B cell (primary cell): ENCODE measurements around the gene UBAP1L. TPM values are rescaled to one million over a fixed set of nuclear protein-coding genes. Genes with fewer than 3 reads are reported as not detected.
A peak's percentile ranks its signal among the peaks of the same experiment; 100 is the strongest.

Experiments
- ATAC-seq: fragments of 200-7000 bp; cut with Tn5 transposase; one replicate; pipeline ENCODE4 v1.10.0; 2021; ENCODE audit warnings: low read depth, mild to moderate bottlenecking, moderate number of reproducible peaks, moderate library complexity
- CTCF ChIA-PET: fragments of 350-600 bp; sonication (Branson Sonifier 250); formaldehyde crosslinking; loops from one replicate; lab custom pipeline; 2021; ENCODE audit warnings: antibody characterized with exemption, inconsistent platforms; lab: Charles Lee
- POLR2A ChIA-PET: fragments of 350-600 bp; sonication (Branson Sonifier 250); formaldehyde crosslinking; loops from one replicate; lab custom pipeline; 2021; ENCODE audit warnings: antibody characterized with exemption; lab: Charles Lee
- DNase-seq: peaks from one replicate; pipeline ENCODE4 v3.0.0; 2013
- H2AFZ ChIP-seq: 2 replicates; pipeline ENCODE4 v1.6.1; 2012; ENCODE audit warnings: mild to moderate bottlenecking, low read depth, low read length; ENCODE audit not compliant: insufficient read depth, poor library complexity, severe bottlenecking
- H3K27ac ChIP-seq, 2 donors: 1 replicate in 1 of 2; 2 replicates in 1 of 2; pipeline ENCODE4 v1.5.1; 2012 to 2013; ENCODE audit warnings: low read length in 2 of 2, mild to moderate bottlenecking in 2 of 2, moderate library complexity in 1 of 2
- H3K27me3 ChIP-seq, 4 experiments: fragments of 200-600 bp in 1 of 4; sonication (generic) in 1 of 4; replicated peaks in 1 of 4; 1 replicate in 2 of 4; 2 replicates in 2 of 4; pipeline versions ENCODE4 v1.6.1 to v1.7.0; 2013 to 2016; ENCODE audit warnings: low read length in 3 of 4, mild to moderate bottlenecking in 2 of 4, mixed read lengths in 1 of 4, moderate library complexity in 1 of 4; ENCODE audit not compliant: insufficient read depth in 4 of 4, control insufficient read depth in 3 of 4; ENCODE audit errors: control extremely low read depth in 1 of 4
- H3K36me3 ChIP-seq, 2 experiments: replicated peaks in 1 of 2; 1 replicate in 1 of 2; 2 replicates in 1 of 2; pipeline versions ENCODE4 v1.6.1 to v1.7.1; 2013; ENCODE audit warnings: low read length in 1 of 2; ENCODE audit not compliant: insufficient read depth in 2 of 2, control insufficient read depth in 1 of 2; ENCODE audit errors: control extremely low read depth in 1 of 2, extremely low read depth in 1 of 2
- H3K4me1 ChIP-seq, 2 donors: fragments of 200-600 bp in 1 of 2; sonication (generic) in 1 of 2; 1 replicate in 1 of 2; 2 replicates in 1 of 2; pipeline versions ENCODE4 v1.5.1 to v1.6.1; 2013 to 2017; ENCODE audit warnings: low read length in 2 of 2; ENCODE audit not compliant: control insufficient read depth in 2 of 2, insufficient read depth in 2 of 2
- H3K4me2 ChIP-seq: replicated peaks from 2 replicates; pipeline ENCODE3; 2012; ENCODE audit warnings: mild to moderate bottlenecking, low read depth, low read length; ENCODE audit not compliant: poor library complexity, severe bottlenecking
- H3K4me3 ChIP-seq, 5 experiments: fragments of 200-600 bp in 1 of 5; sonication (generic) in 1 of 5; 1 replicate in 3 of 5; 2 replicates in 2 of 5; pipeline versions ENCODE4 v1.5.1 to v1.7.0; 2011 to 2016; ENCODE audit warnings: low read length in 4 of 5, mild to moderate bottlenecking in 4 of 5, low read depth in 2 of 5, control low read depth in 1 of 5, moderate library complexity in 1 of 5; ENCODE audit not compliant: insufficient read depth in 1 of 5; ENCODE audit errors: control extremely low read depth in 1 of 5, extremely low read depth in 1 of 5
- H3K79me2 ChIP-seq: fragments of 200-600 bp; sonication (generic); one replicate; pipeline ENCODE4 v1.6.0; 2016; ENCODE audit warnings: low read length; ENCODE audit not compliant: control insufficient read depth, insufficient read depth
- H3K9ac ChIP-seq: fragments of 200-600 bp; sonication (generic); 2 replicates; pipeline ENCODE4 v1.6.1; 2017; ENCODE audit warnings: mild to moderate bottlenecking, low read length, moderate library complexity
- H3K9me3 ChIP-seq, 3 donors: one replicate each; pipeline versions ENCODE4 v1.6.1 to v1.7.1; 2013; ENCODE audit warnings: low read length in 2 of 3; ENCODE audit not compliant: control insufficient read depth in 2 of 3, insufficient read depth in 1 of 3; ENCODE audit errors: control extremely low read depth in 1 of 3
- H4K20me1 ChIP-seq: 2 replicates; pipeline ENCODE4 v1.6.0; 2012; ENCODE audit warnings: mild to moderate bottlenecking, low read length; ENCODE audit not compliant: insufficient read depth, control insufficient read depth, poor library complexity, severe bottlenecking
- H3K27ac Mint-ChIP-seq: one replicate; pipeline ENCODE4 v1.8.0; 2021; ENCODE audit warnings: mixed read lengths
- H3K27me3 Mint-ChIP-seq: one replicate; pipeline ENCODE4 v1.8.0; 2021; ENCODE audit warnings: mixed read lengths
- H3K4me1 Mint-ChIP-seq: one replicate; pipeline ENCODE4 v1.8.0; 2021; ENCODE audit warnings: mixed read lengths
- H3K4me3 Mint-ChIP-seq: one replicate; pipeline ENCODE4 v1.8.0; 2021; ENCODE audit warnings: mixed read lengths
- H3K9me3 Mint-ChIP-seq: one replicate; pipeline ENCODE4 v1.8.0; 2022; ENCODE audit warnings: mixed read lengths; ENCODE audit not compliant: insufficient read depth
- CTCF ChIP-seq: fragments of 200-600 bp; IDR thresholded peaks from one replicate; pipeline ENCODE4 v1.8.0; 2022; ENCODE audit warnings: antibody characterized with exemption, mild to moderate bottlenecking
- EZH2 ChIP-seq: IDR thresholded peaks from 2 replicates; pipeline ENCODE4 v1.6.1; 2012; ENCODE audit warnings: borderline replicate concordance, low read depth, mild to moderate bottlenecking, moderate library complexity, low read length; ENCODE audit not compliant: insufficient read depth, poor library complexity, severe bottlenecking
- WGBS: methylation state at CpG from one replicate; pipeline ENCODE4 v1.1.5; 2013; ENCODE audit warnings: missing lambda C conversion rate; ENCODE audit not compliant: insufficient coverage; 5-methylcytosine and 5-hydroxymethylcytosine counted together
- intact Hi-C: fragments of 100-400 bp; cut with micrococcal nuclease; formaldehyde crosslinking; loops from one replicate; pipeline ENCODE4 v1.10.0; 2022
- polyA plus RNA-seq: library from polyadenylated mRNA; depleted of rRNA; stranded (reverse); fragments of >200 nt; gene quantifications from 2 replicates; pipeline ENCODE4 v1.2.3, GENCODE V29; 2012
- total RNA-seq, 2 donors: library from RNA; stranded (reverse); fragments of 120-200 nt in 1 of 2; gene quantifications; 1 replicate in 1 of 2; 2 replicates in 1 of 2; pipeline versions ENCODE4 v1.2.3 to v1.2.4, GENCODE V29; 2013 to 2022

Gene UBAP1L
- total and polyA plus RNA-seq, 2 donors (not counting 1 experiment from before 2014, with no cell fraction given): 8.5 to 18.4 TPM

- DNase-seq (no peak), ATAC-seq (no peak)
- Mint-ChIP-seq H3K9me3 (no peaks in the 10 kb centered on the region), H3K4me3 (peak within 1 kb of the TSS; percentile 42), H3K27ac (no peak within 1 kb of the TSS), H3K27me3 (peaks cover 36% of the 10 kb centered on the region), H3K4me1 (peaks cover 7% of the 10 kb centered on the region)
- intact Hi-C loops: no loop called here
- POLR2A ChIA-PET: no interaction called here
- Histone ChIP-seq H3K27me3 (peaks cover 0 to 26% (median 8%) of the 10 kb centered on the region in 4 experiments), H3K9ac (no peak within 1 kb of the TSS), H3K27ac (no peak within 1 kb of the TSS), H3K79me2 (no peaks in the 10 kb centered on the region), H2AFZ (no peak within 1 kb of the TSS), H3K4me1 (peaks cover 3 to 4% of the 10 kb centered on the region in 2 donors), H4K20me1 (no peaks in the 10 kb centered on the region), H3K9me3 (no peaks in the 10 kb centered on the region), H3K36me3 (no peaks in the 10 kb centered on the region), H3K4me3 (peak within 1 kb of the TSS in 1 of 5 experiments; percentile 3), H3K4me2 (peak within 1 kb of the TSS; percentile 39)
- TF ChIP-seq EZH2: no peak
- no peak for TF ChIP-seq CTCF
- WGBS: 13% methylated on average over 58 of the region's 66 CpGs
- CTCF ChIA-PET: no interaction called here
Measured at GRCh38 chr15:65067645-65068402, 47.2 kb downstream of the UBAP1L start, which contains the start of gene RASL12. Gene RASL12 (minus strand): TSS chr15:65067991. CDS start chr15:65067835, 156 bp downstream.

DNA sequence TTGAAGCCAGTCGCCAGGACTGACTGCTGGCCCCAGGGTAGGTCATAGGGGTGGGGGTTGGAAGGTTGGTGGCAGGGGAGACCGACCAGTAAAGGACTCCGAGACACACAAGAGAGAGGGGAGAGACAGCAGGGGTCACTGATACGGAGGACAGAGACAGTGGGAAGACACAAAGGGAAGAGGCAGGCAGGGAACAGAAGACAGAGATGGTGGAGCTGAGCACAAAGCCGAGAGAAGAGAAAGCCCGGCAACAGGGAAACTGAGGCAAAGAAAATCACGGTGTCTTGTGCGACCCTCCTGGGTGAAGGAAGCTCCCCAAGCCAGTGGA lies 47.7 kb downstream of the UBAP1L start:
- TF ChIP-seq CTCF (no peak), EZH2 (no peak)
- H3K4me3 Mint-ChIP-seq: peak overlapping the region; percentile 42
- no peak overlapping the region for H3K27ac ChIP-seq
- DNase-seq (no peak), ATAC-seq (no peak)
- H3K9ac ChIP-seq: no peak overlapping the region
- H3K9me3 ChIP-seq: no peaks in the 10 kb centered on the region
- H3K27me3 ChIP-seq: peaks cover 0 to 26% (median 8%) of the 10 kb centered on the region in 4 experiments
- ChIA-PET POLR2A (no interaction called here), CTCF (interaction anchor here (1.7 kb wide), 1 partner anchor 13 kb away, joined by 4 read pairs; no protein-coding TSS in a partner anchor)
- 48% methylated on average over 8 of the region's 8 CpGs for WGBS
- H3K4me1 ChIP-seq: peaks cover 3 to 4% of the 10 kb centered on the region in 2 donors
- peaks cover 36% of the 10 kb centered on the region for H3K27me3 Mint-ChIP-seq
- no peaks in the 10 kb centered on the region for H3K36me3 ChIP-seq
- H3K4me1 Mint-ChIP-seq: peaks cover 7% of the 10 kb centered on the region
- H3K27ac Mint-ChIP-seq: no peak overlapping the region
- H3K79me2 ChIP-seq: no peaks in the 10 kb centered on the region
- H3K4me3 ChIP-seq: no peak overlapping the region
- H3K4me2 ChIP-seq: peak overlapping the region; percentile 39
- no peaks in the 10 kb centered on the region for H3K9me3 Mint-ChIP-seq
- no peaks in the 10 kb centered on the region for H4K20me1 ChIP-seq
- intact Hi-C loops: no loop called here
- H2AFZ ChIP-seq: no peak overlapping the region
